Measurements from ENCODE around the gene PABPN1L.
A peak's percentile ranks its signal among the peaks of the same experiment; 100 is the strongest.
"Not testable (repeated sequence)": the region's sequence is repeated elsewhere in the genome, so short reads cannot be mapped to it uniquely, and the experiment has no call there.

PABPN1L gene

DNA sequence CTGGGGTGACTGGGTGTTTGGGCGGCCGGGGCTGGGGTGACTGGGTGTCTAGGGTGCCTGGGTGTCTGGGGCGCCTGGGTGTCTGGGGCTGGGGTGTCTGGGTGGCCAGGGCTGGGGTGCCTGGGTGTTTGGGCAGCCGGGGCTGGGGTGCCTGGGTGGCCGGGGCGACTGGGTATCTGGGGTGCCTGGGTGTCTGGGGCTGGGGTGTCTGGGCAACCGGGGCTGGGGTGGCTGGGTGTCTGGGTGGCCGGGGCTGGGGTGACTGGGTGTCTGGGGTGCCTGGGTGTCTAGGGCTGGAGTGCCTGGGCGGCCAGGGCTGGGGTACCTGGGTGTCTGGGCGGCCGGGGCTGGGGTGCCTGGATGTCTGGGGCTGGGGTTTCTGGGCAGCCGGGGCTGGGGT, 41.3 kb downstream of the PABPN1L start:
- DNase-seq, result no peak

DNA sequence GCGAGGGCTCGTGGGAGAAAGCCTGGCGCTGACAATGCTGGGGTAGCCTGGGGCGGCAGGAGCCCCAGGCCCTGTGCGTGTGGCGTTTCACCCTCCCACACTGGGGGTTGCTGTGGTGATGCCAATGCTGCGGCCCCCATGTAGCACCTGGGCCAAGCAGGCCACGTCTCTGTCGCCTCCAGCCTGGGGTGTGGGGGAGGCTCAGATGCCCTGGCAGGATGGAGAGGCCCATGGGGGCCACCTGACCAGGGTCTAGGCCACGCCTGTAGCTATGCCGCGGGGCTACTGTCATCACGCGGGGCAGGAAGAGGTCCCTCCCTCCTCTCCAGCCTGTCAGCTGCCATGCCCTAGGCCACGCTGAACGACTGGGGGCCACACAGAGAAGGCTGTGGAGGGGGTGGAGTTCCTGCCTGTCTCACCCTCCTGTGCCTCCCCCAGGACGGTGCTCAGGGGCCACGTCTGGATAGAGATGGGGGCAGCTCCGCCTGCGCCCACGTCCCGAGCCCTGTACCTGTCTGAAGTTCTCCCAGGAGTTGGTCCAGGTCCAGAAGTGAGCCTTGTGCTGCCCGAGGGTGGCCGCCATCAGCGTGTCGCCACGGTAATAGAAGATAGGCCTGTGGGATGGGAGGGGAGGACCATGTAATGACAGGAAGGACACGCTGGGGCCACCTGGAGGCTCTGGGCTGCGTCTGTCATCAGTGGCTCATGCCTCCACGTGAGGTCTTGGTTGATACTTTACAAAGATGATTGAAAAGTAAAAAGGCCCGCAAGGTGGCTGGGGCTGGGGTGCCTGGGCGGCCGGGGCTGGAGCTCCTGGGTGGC, 42.0 kb downstream of the PABPN1L start:
- no peak for DNase-seq

DNA sequence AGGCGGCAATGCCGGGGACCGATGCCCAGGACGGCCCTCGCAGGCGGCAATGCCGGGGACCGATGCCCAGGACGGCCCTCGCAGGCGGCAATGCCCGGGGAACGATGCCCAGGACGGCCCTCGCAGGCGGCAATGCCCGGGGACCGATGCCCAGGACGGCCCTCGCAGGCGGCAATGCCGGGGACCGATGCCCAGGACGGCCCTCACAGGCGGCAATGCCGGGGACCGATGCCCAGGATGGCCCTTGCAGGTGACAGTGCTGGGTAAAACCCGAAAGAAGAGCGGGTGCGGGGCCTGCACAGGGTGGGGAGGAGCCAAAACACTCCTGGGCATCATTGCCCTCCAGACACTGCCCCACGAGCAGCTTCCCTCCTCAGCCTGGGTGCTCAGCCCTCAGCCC, 42.8 kb downstream of the PABPN1L start:
- DNase-seq, result not testable (repeated sequence)

DNA sequence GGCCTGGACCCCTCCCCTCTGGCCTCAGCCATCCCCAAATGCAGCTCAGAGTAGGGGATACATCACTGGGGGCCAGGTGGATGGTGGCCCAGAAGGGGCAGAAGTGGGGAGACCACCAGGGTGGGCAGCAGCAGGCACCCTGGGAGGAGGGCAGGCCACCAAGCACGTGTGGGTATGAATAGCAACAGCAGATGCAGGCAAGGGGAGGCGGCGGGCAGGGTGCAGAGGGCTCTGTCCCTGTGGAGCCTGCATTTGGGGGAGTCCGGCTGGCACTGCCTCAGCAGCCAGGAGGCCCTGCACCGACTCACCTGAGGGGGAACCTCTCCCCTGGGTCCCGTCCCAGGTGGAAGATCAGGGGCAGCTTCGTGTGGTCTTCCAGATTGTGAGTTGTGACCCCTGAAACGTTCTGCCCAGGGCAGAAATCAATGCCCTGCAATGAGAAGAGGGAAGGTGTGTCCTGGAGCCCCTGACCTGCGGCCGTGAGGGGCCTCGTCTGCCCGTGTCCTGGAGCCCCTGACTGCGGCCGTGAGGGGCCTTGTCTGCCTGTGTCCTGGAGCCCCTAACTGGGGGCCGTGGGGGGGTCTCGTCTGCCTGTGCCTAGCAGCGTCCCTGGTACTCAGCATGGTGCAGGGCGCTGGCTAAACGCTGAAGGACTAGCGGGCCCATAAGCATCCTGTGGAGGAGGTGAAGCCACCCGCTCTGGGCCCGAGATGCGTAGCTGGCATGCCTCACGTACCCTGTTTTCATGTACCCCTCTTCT, 44.0 kb downstream of the PABPN1L start:
- no peak for DNase-seq

DNA sequence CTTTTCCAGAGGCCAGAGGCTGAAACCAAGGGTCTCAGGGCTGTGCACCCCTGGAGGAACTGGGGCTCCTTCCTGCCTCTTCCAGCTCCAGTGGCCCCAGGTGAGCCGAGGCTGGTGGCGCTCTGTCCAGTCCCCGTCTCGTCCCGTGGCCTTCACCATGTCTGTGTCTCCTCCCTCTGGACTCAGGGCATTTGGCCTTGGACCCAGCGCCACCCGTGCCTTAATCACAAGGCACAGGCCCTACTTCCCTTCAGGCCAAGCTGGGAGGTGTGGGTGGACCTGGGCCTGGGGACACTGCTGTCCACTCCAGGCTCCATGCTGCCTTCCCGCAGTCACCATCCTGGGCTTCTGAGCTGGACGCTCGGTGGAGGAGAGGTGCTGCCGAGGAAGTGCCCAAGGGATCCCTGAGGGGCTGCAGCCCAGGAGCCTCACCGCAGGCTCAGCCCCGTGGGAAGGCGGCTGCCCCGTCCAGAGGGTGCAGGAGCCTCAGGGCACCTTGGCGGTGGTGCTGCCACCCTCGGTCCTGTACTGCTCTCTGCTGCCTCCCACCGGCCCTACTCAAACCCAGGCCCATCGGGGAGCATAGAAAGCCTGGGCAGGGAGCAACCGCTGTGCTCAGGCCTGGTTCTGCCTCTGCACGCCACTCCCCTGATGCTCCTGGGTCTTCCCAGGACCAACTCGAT, 45.2 kb downstream of the PABPN1L start:
- DNase-seq, result no peak

DNA sequence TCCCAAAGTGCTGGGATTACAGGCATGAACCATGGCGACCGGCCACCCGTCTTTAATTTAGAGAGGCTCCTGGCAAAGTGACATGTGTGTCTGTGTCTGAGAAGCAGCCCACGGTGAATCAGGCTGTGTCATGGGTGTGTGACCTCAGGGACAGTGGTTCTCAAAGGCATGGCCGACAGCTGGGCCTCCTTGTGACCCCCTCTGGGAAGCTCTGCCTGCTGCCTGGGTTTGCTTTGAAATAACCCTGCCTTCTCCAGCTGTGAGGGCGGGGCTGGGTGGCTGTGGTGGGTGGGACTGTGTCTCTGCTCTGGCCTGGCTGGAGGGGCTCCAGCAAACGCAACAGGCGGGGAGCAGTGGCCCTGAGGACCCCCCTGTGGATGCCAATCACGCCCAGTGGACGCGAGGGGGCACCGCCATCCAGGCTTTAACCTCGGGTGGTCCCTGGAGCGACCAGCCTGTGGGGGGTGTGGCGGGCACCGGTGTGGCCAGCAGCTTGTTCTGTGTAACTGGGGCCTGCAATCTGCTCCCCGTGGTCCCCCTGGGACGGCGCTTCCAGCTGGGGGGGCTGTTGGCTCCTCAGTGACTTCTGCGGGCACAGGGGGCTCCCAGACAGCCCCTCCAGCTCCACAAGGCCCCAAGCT, 46.0 kb downstream of the PABPN1L start:
- no peak for DNase-seq

DNA sequence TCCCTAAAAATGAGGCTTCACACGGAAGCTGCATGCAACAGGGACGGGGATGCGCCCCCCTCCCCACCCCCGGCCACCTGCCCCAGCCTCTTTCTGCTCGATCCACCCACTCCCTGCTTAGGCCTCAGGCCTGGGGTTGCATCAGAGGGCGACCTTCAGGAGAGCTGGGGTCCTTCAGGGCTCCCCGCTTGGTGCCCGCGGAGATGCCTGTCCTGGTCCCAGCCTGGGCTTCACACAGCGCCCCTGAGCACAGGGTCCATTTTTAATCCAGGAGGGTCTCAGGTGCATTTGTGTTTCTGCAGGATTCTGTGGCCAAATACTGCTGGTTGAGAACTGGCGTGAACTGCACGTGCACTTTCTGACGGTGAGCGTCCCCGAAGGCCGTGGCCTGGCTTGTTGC, 47.3 kb downstream of the PABPN1L start:
- no peak for DNase-seq

DNA sequence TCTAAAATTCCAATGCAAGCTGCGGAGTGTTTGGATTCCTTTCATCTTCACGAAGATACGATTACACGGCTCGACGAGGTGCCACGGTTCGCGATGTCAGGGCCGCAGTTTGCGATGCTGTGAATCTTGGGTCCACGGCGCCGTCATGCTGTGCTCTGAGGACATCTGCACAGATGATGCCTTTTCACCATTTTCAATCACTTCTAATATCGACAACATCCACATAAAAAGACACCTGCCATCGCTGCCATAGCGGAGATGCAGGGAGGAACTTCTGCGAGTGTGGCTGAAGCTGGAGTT, 47.9 kb downstream of the PABPN1L start:
- DNase-seq, result no peak

DNA sequence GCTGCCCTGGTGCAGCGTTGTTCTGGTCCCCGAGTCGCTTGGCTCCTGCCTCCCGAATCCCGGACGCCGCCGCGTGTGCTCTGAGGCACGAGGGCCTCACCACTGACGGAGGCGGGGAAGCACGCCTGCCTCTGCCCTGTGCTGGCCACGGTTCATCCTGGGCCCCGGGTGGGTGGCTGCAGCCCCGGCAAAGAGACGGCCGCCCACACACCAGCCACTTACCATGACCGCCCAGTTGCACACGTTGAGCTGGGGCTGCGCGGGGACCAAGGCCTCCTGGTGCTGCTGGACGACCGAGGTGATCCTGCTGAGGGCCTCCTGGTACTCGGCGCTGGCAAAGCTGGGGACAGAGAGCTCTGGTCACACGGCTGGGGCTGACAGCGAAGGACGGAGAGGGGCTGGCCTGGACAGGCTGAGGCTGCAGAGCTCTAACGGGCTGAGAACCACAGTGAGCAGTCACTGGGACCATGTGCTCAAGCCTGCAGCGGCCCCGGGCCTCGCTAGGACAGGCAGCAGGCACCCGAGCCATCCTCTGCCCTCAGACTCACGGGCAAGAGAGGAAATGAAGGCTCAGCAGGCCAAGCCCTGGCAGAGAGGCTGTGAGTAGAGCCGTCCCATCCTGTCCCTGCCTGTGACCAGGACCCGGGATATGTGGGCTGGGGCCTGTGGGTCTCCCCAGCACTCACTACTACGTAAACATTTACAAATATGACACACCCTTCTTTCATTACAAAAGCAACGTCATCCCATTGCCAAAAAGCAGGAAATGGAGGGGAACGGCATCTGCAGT, 48.5 kb downstream of the PABPN1L start:
- DNase-seq, result no peak

DNA sequence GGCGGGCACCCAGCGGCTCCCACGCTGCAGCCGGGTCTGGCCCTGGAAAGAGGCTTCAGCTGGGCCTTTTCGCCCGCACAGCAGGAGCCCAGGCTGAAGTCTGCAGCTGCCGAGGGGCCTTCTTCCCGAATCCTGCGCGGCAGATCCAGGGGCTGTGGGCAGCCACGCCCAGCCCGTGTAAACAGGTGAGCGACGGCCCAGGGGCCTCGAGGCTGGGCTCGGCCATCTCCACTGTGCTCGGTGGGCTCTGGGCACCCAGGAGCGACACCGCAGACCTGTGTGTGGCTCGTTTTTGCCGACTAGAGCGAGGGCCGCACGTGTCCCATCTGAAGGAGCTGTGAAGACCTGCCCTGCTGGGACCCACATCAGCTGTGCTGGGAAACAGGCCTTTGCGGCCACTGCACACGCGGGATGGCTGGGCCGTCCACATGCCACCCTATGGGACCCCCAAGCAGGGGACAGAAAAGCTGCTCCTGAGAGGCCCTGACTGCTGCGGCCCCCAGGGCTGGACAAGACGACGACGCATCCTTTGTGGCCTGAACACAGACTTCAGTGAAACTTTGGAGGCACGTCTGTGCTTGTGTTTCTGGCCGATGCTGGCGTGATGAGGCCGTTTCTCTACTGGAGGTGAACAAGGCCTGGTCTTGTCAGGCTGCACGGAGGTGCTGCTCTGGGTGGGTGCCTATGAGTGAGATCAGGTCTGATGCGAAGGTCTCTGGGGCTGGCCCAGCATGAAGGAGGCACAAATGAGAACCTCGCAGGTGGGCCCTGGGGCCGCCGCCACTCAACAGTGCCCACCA, 49.5 kb downstream of the PABPN1L start:
- DNase-seq, result no peak

DNA sequence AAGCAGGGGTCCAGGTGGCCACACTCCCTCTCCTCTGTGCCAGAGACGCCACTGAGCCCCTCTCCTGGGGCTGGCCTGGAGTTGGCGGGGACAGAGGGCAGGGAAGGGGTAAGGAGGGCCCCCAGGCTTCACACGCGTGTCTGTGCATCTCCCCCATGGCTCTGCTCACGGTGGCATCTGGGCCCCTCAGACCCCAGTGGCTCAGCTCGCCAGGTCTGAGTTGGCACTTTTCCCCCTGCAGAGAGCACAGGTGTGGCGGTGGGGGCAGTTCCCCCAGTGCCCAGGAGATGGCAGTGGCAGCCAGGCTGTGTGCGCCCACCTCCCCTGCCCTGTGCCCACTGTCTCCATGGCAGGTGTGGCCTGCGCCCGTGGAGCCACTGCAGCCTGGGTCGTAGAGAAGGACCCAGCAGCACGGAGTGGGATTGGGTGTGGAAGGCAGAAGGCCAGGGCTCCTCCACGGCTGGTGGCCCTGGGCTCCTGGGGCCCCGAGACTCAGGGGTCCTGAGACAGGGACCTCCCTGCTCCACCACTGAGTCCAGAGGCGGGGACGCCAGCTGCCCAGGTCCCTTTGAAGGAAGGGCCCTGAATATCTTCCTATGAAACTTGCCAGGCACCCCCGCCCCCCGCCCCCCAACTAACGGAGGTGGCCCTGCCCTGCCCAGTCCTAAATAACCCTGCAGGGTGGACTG, 50.4 kb downstream of the PABPN1L start:
- DNase-seq, result peak; percentile 34

DNA sequence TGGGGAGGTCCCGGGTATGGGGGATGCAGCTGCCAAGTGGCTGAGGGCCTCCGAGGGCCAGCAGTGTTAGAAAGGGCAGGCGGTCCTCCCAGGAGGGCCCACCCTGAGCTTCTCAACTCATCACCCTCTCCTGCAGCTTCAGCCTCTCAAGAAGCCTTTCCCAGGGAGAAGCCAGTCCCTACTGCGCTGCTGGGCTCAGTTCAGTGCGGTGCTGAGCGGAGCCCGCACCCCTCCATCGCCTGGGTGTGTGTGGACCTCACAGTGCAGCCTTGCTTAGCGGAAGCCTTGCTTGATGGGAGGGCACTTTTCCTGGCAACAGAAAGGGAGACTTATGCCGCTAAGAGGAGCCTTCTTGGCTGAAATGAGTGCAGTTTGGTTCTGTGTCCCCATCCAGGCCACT, 51.2 kb downstream of the PABPN1L start:
- no peak for DNase-seq

DNA sequence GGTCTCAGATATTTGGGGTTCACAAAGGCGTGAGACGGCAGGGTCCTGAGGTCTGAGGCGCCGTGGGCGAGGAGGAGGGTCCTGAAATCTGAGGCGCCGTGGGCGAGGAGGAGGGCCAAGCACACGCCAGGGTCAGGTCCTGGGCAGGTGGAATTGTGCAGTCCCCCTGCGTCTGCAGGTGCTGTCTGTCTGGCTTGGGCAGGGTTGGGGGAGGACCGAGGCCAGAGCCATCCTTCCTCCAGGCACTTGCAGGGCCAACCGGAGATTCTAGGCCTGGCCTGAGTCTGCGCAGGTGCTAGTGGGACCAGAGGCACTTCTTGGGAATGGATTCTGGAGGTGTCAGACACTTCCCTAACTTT, 52.3 kb downstream of the PABPN1L start:
- no peak for DNase-seq
